ENCODE results near the gene TNFRSF19.

GRCh38 chr13:23716401-23716800 is 146.2 kb downstream of the TNFRSF19 start:
- TF ChIP-seq, protein P1, sequence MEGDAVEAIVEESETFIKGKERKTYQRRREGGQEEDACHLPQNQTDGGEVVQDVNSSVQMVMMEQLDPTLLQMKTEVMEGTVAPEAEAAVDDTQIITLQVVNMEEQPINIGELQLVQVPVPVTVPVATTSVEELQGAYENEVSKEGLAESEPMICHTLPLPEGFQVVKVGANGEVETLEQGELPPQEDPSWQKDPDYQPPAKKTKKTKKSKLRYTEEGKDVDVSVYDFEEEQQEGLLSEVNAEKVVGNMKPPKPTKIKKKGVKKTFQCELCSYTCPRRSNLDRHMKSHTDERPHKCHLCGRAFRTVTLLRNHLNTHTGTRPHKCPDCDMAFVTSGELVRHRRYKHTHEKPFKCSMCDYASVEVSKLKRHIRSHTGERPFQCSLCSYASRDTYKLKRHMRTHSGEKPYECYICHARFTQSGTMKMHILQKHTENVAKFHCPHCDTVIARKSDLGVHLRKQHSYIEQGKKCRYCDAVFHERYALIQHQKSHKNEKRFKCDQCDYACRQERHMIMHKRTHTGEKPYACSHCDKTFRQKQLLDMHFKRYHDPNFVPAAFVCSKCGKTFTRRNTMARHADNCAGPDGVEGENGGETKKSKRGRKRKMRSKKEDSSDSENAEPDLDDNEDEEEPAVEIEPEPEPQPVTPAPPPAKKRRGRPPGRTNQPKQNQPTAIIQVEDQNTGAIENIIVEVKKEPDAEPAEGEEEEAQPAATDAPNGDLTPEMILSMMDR (conservative IDR thresholded peaks at IDR 0.05; ENCODE audit: low read length), result no peak
- no peak for TF ChIP-seq EZH2phosphoT487 (IDR thresholded peaks at IDR 0.05; ENCODE audit: borderline replicate concordance, low read depth, low read length)

Measured in OCI-LY7 (cell line).